Naive thymus-derived CD8-positive, alpha-beta T cell (primary cell): ENCODE measurements around the gene MRPL1. TPM values are rescaled to one million over a fixed set of nuclear protein-coding genes. Genes with fewer than 3 reads are reported as not detected.

Source experiments
- ATAC-seq, 2 donors: fragments of 150-1000 bp; cut with Tn5 transposase in 1 of 2; sonication (Bioruptor Pico), chemical (Tn5 transposase) in 1 of 2; 1 replicate in 1 of 2; 2 replicates in 1 of 2; pipeline ENCODE4 v1.10.0; 2021; ENCODE audit warnings: mild to moderate bottlenecking in 2 of 2, moderate library complexity in 2 of 2
- POLR2A ChIA-PET: fragments of 350-600 bp; sonication (Branson Sonifier 250); formaldehyde crosslinking; loops from one replicate; lab custom pipeline; 2021; ENCODE audit warnings: antibody characterized with exemption; lab: Charles Lee
- DNase-seq, 10 donors: peaks; one replicate each; pipeline versions ENCODE4 v3.0.0 to v3.0.0-alpha.2; 2020 to 2022
- H3K27ac Mint-ChIP-seq, 10 donors: one replicate each; pipeline ENCODE4 v1.8.0; 2020 to 2022; ENCODE audit warnings: mild to moderate bottlenecking in 10 of 10, mixed read lengths in 10 of 10, moderate library complexity in 4 of 10, inconsistent platforms in 1 of 10
- H3K27me3 Mint-ChIP-seq, 5 donors: one replicate each; pipeline ENCODE4 v1.8.0; 2021 to 2022; ENCODE audit warnings: mixed read lengths in 5 of 5
- H3K36me3 Mint-ChIP-seq, 3 donors: one replicate each; pipeline ENCODE4 v1.8.0; 2020 to 2022; ENCODE audit warnings: mixed read lengths in 3 of 3, mild to moderate bottlenecking in 2 of 3, inconsistent platforms in 1 of 3
- H3K4me1 Mint-ChIP-seq, 4 donors: one replicate each; pipeline ENCODE4 v1.8.0; 2021 to 2022; ENCODE audit warnings: mixed read lengths in 4 of 4
- H3K4me3 Mint-ChIP-seq, 10 donors: one replicate each; pipeline ENCODE4 v1.8.0; 2020 to 2022; ENCODE audit warnings: mild to moderate bottlenecking in 10 of 10, mixed read lengths in 10 of 10, moderate library complexity in 6 of 10, inconsistent platforms in 1 of 10
- H3K9me3 Mint-ChIP-seq, 9 donors: one replicate each; pipeline ENCODE4 v1.8.0; 2020 to 2022; ENCODE audit warnings: mixed read lengths in 9 of 9, mild to moderate bottlenecking in 3 of 9, inconsistent platforms in 1 of 9, moderate library complexity in 1 of 9
- polyA plus RNA-seq, 3 donors: library from polyadenylated mRNA; unstranded; fragments of 300-500 nt; fragmentation: Illumina TruSeq; gene quantifications; one replicate each; pipeline ENCODE4 v1.2.3, GENCODE V29; 2021
- total RNA-seq, 8 experiments: library from RNA in 2 of 8; stranded (reverse) in 2 of 8; gene quantifications; one replicate each; pipeline ENCODE4 v1.2.3 and lab custom pipeline; 2021 to 2026

The MRPL1 gene
- total and polyA plus RNA-seq, 5 experiments from 2014 or later, result 27.0 to 37.9 (median 35.6) TPM

DNA sequence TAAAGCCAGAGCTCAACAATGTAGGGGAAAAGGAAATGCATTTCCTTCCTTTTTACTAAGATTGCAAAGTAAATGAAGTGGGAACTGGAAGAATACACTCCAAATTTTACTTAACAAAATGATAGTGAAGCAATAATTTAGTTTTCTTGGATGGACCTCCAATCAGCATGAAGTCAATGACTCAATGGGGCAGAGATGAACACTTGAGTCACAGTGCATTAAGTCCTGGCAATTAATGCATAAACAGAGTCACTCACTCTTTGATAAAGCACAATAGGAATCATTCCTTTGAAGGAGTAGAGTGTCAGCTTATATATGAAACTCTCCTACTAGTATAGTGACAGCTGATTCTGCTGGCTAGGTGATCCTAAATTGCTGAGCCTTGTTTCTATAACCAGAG, 127.8 kb downstream of the MRPL1 start:
- no peak for DNase-seq
- no peak for ATAC-seq
- H3K27me3 Mint-ChIP-seq, result peaks cover 5 to 19% (median 13%) of the 10 kb centered on the region in 5 donors
- H3K4me1 Mint-ChIP-seq, result no peaks in the 10 kb centered on the region
- H3K36me3 Mint-ChIP-seq, result no peaks in the 10 kb centered on the region
- POLR2A ChIA-PET, result no interaction called here
- H3K9me3 Mint-ChIP-seq, result no peaks in the 10 kb centered on the region
- no peak overlapping the region for H3K4me3 Mint-ChIP-seq
- H3K27ac Mint-ChIP-seq, result no peak overlapping the region

DNA sequence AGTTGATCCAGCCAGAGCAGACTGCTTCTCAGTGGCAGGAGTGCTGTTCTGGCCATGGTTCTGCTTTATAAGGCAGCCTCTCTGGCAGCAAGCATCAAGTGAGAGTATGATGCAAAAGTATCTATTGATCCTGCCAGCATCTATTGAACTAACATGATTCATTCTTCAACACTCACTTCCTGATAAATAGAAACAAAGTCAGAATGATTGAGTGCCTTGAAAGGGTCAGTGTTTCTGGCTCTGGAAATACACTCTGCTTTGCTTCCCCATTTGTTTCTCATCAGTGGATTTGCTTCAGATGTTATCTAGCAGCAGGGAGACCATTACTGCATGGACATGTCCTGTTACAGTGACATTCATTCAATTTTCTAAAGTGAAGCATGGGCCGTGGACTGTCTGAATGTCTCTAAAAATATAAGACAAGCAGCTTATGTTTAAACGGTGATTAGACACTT, 128.3 kb downstream of the MRPL1 start:
- Mint-ChIP-seq H3K27ac (no peak overlapping the region), H3K4me3 (no peak overlapping the region)
- POLR2A ChIA-PET, result no interaction called here

DNA sequence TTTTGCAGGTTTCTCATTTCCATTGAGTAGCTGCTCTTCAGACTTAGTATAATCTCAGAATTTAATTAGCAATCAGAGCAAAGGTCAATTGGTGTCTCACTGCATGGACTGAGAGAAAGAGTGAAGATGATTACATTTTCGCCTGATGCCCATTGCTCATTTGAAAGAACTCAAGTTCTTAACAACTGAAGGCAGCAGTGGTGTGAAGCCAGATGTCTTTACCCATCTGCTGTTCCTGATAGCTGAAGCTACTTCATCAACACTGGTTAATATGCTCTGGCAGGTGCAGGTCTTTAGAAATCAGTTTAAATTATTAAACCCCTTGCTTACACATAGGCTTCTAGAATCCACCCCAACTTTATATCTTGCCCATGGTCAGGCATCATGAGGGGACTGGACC, 130.0 kb downstream of the MRPL1 start:
- no peak for DNase-seq
- H3K27me3 Mint-ChIP-seq, result peaks cover 4 to 15% (median 8%) of the 10 kb centered on the region in 5 donors
- no peaks in the 10 kb centered on the region for H3K9me3 Mint-ChIP-seq
- H3K27ac Mint-ChIP-seq, result no peak overlapping the region
- no peak overlapping the region for H3K4me3 Mint-ChIP-seq
- POLR2A ChIA-PET, result no interaction called here
- no peak for ATAC-seq
- no peaks in the 10 kb centered on the region for H3K4me1 Mint-ChIP-seq
- no peaks in the 10 kb centered on the region for H3K36me3 Mint-ChIP-seq

More for the DNA sequence above, 128.3 kb downstream of the MRPL1 start:
- H3K4me1 Mint-ChIP-seq, result no peaks in the 10 kb centered on the region
- H3K36me3 Mint-ChIP-seq, result no peaks in the 10 kb centered on the region
- peaks cover 5 to 19% (median 10%) of the 10 kb centered on the region in 5 donors for H3K27me3 Mint-ChIP-seq
- no peak for ATAC-seq
- DNase-seq, result no peak
- H3K9me3 Mint-ChIP-seq, result no peaks in the 10 kb centered on the region

DNA sequence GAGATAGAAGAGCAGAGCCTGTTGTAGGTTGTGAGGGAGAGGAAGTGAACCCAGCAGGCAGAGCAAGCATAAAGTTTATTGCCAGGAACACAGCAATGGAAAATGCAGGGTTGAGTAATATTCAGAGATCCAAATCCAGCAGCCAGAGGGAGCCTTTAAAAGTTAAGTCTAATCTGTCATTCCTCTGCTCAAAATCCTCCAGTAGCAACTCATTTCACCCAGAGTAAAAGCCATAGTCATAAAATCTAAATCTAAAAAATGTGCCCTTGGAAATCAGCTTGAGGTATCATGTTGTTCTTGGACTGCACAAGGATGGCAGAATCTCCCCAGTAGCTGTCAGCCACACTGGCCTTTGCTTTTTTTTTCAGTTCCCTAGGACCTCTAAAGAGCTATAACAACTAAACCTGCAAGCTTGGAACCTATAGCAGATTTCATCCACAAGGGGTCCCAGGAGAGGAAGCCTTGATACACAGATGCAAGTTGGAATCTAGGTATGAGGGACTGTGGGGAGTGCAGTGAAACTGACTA, 131.6 kb downstream of the MRPL1 start:
- peak; percentile 49 to 54 for ATAC-seq
- no peak overlapping the region for H3K4me3 Mint-ChIP-seq
- POLR2A ChIA-PET, result no interaction called here
- no peaks in the 10 kb centered on the region for H3K4me1 Mint-ChIP-seq
- no peak overlapping the region for H3K27ac Mint-ChIP-seq
- DNase-seq, result peak in 5 of 10 donors; percentile 1 to 15 (median 4)
- H3K27me3 Mint-ChIP-seq, result peaks cover 0 to 8% (median 5%) of the 10 kb centered on the region in 5 donors
- no peaks in the 10 kb centered on the region for H3K9me3 Mint-ChIP-seq
- no peaks in the 10 kb centered on the region for H3K36me3 Mint-ChIP-seq

DNA sequence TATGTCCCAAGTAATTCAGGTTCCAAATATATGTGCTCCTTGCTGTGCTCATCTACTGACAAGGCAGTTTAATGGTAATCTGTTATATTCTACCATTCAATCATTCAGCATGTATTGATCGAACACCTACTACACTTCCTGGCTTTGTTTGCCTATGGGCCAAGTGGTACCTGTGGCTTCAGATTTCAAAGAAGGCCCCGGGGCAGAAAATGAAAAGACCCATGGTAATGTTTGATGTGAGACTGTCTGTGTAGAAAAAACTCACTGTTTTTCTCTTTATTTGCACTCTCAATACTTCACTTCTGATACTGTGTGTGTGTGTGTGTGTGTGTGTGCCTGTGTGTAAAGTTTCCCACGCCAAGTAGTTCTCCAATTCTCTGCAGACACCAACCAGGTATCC, 133.4 kb downstream of the MRPL1 start:
- no peak for DNase-seq
- no peaks in the 10 kb centered on the region for H3K36me3 Mint-ChIP-seq
- no peaks in the 10 kb centered on the region for H3K9me3 Mint-ChIP-seq
- H3K27me3 Mint-ChIP-seq, result peaks cover 0 to 5% (median 3%) of the 10 kb centered on the region in 5 donors
- no peak overlapping the region for H3K27ac Mint-ChIP-seq
- ATAC-seq, result no peak
- H3K4me3 Mint-ChIP-seq, result no peak overlapping the region
- no peaks in the 10 kb centered on the region for H3K4me1 Mint-ChIP-seq
- POLR2A ChIA-PET, result no interaction called here

DNA sequence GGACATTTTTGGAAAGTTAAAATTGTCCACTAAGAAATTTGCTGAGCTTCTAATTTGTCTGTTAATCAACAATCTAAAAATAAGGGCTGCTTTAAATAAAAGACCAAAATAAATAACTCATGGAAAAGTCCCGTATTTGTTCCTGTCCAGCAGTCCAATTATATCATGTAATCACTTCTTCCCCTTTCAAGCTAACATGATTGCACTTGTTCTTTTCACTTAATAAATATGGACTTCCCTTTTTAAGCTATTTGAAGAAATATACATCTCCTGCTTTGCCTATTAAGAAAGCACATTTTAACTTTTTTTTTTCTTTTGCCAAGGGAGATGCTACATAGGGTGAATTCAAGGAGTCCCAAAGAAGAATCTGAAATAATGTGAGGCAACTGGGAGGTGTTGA, 138.9 kb downstream of the MRPL1 start:
- Mint-ChIP-seq H3K27ac (no peak overlapping the region), H3K9me3 (peaks cover 0 to 4% (median 0%) of the 10 kb centered on the region in 9 donors), H3K4me1 (no peaks in the 10 kb centered on the region), H3K36me3 (no peaks in the 10 kb centered on the region), H3K4me3 (no peak overlapping the region), H3K27me3 (peaks cover 0 to 12% (median 4%) of the 10 kb centered on the region in 5 donors)
- POLR2A ChIA-PET, result no interaction called here
- DNase-seq (no peak), ATAC-seq (no peak)

DNA sequence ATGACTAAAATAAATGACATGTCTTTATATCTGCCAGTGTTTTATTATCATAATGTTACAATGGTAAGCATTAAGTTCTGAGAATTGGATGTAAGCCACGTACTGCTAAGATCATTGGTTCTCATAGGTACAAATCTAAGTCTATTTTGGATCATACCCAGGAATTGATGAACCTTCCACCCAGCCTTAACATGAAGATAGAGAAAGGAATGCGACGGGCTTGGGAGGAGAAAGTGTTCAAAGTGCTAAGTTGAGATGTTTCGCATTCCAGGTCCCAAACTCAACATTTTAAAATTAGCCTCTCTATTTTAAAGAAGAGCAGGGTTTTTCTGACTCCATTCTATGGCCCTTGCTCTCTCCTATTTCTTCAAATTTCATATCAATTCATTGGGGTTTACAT, 139.6 kb downstream of the MRPL1 start:
- Mint-ChIP-seq H3K4me1 (no peaks in the 10 kb centered on the region), H3K4me3 (no peak overlapping the region), H3K36me3 (no peaks in the 10 kb centered on the region), H3K27ac (no peak overlapping the region), H3K27me3 (peaks cover 0 to 12% (median 4%) of the 10 kb centered on the region in 5 donors), H3K9me3 (peaks cover 0 to 4% (median 0%) of the 10 kb centered on the region in 9 donors)
- ATAC-seq (no peak), DNase-seq (no peak)
- POLR2A ChIA-PET, result no interaction called here

Other genes starting within 250 kb of the MRPL1 start
- gene CNOT6L, start 43.5 kb upstream of the MRPL1 start, total RNA-seq, result 100 to 1,000 TPM; 227 to 231 TPM
- 10 to 100 TPM; 58.3 to 61.5 (median 60.2) TPM for gene CNOT6L, start 43.5 kb upstream of the MRPL1 start, polyA plus RNA-seq
- gene FRAS1, start 194.5 kb downstream of the MRPL1 start, total RNA-seq, result not detected
- under 1 TPM in 2 of 3 donors, not detected in 1; 0.02 to 0.06 TPM for gene FRAS1, start 194.5 kb downstream of the MRPL1 start, polyA plus RNA-seq